ENCODE measurements around the gene CER1. TPM values are rescaled to one million over a fixed set of nuclear protein-coding genes. Genes with fewer than 3 reads are reported as not detected.
"Not testable (repeated sequence)": the region's sequence is repeated elsewhere in the genome, so short reads cannot be mapped to it uniquely, and the experiment has no call there.

Gene CER1
- total RNA-seq, 2 experiments from 2014 or later = not detected

DNA sequence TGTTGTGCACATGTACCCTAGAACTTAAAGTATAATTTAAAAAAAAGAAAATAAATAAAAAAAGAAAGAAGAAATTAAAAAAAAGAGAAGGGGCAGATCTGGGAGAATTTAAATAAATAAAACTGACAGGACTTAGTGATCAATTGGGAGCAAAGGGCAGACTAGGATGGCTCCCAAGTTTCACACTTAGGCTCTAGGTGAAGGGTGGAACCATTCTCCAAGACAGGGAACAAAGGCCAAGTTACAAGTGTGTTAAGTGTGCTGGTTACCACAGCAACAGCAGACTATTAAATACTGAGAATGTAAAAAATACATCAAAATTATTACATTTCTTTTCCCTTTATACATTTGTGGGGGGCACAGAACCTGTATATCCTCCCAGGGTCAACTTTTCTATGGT, 36.4 kb downstream of the CER1 start:
- no peak overlapping the region for H3K4me3 ChIP-seq (ENCODE audit: low read length)
- H3K4me3 Mint-ChIP-seq = no peak overlapping the region
- peaks cover 48% of the 10 kb centered on the region for H3K36me3 Mint-ChIP-seq (ENCODE audit: low read depth)
- ChIA-PET POLR2A (no interaction called here), CTCF (no interaction called here)
- H3K27me3 ChIP-seq (ENCODE audit: control insufficient read depth in 1 of 2, insufficient read depth in 2 of 2, low read length in 2 of 2) = no peaks in the 10 kb centered on the region
- no peaks in the 10 kb centered on the region for H3K4me1 ChIP-seq (ENCODE audit: insufficient read depth, low read length)
- H3K27ac ChIP-seq (ENCODE audit: low read depth in 1 of 2, low read length in 2 of 2) = no peak overlapping the region
- peaks cover 14% of the 10 kb centered on the region for H3K36me3 ChIP-seq (ENCODE audit: insufficient read depth, low read length)
- ATAC-seq (ENCODE audit: poor library complexity) (no peak), DNase-seq (no peak)
- H3K27ac Mint-ChIP-seq = no peak overlapping the region
- no peaks in the 10 kb centered on the region for H3K9me3 Mint-ChIP-seq
- TF ChIP-seq, protein P1, sequence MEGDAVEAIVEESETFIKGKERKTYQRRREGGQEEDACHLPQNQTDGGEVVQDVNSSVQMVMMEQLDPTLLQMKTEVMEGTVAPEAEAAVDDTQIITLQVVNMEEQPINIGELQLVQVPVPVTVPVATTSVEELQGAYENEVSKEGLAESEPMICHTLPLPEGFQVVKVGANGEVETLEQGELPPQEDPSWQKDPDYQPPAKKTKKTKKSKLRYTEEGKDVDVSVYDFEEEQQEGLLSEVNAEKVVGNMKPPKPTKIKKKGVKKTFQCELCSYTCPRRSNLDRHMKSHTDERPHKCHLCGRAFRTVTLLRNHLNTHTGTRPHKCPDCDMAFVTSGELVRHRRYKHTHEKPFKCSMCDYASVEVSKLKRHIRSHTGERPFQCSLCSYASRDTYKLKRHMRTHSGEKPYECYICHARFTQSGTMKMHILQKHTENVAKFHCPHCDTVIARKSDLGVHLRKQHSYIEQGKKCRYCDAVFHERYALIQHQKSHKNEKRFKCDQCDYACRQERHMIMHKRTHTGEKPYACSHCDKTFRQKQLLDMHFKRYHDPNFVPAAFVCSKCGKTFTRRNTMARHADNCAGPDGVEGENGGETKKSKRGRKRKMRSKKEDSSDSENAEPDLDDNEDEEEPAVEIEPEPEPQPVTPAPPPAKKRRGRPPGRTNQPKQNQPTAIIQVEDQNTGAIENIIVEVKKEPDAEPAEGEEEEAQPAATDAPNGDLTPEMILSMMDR (IDR thresholded peaks at IDR 0.05) = no peak
- no peaks in the 10 kb centered on the region for H3K9me3 ChIP-seq (ENCODE audit: control insufficient read depth in 1 of 2, insufficient read depth in 1 of 2, low read length in 2 of 2)
- intact Hi-C loops (cut with DNase I, micrococcal nuclease) = no loop called here
- peaks cover 18% of the 10 kb centered on the region for H3K4me1 Mint-ChIP-seq (ENCODE audit: low read depth)
- no peaks in the 10 kb centered on the region for H3K27me3 Mint-ChIP-seq

DNA sequence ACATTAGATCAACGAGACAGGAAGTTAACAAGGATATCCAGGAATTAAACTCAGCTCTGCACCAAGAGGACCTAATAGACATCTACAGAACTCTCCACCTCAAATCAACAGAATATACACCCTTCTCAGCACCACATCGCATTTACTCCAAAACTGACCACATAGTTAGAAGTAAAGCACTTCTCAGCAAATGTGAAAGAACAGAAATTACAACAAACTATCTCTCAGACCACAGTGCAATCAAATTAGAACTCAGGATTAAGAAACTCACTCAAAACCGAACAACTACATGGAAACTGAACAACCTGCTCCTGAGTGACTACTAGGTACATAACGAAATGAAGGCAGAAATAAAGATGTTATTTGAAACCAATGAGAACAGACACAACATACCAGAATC, 39.9 kb downstream of the CER1 start:
- H3K27me3 Mint-ChIP-seq; H3K27me3 ChIP-seq (ENCODE audit: control insufficient read depth in 1 of 2, insufficient read depth in 2 of 2, low read length in 2 of 2); CTCF ChIA-PET; H3K4me1 ChIP-seq (ENCODE audit: insufficient read depth, low read length); H3K4me3 ChIP-seq (ENCODE audit: low read length); intact Hi-C loops (cut with DNase I, micrococcal nuclease); H3K36me3 ChIP-seq (ENCODE audit: insufficient read depth, low read length); H3K27ac ChIP-seq (ENCODE audit: low read depth in 1 of 2, low read length in 2 of 2); H3K27ac Mint-ChIP-seq; ATAC-seq (ENCODE audit: poor library complexity); H3K4me3 Mint-ChIP-seq; H3K9me3 Mint-ChIP-seq; DNase-seq; POLR2A ChIA-PET; H3K9me3 ChIP-seq (ENCODE audit: control insufficient read depth in 1 of 2, insufficient read depth in 1 of 2, low read length in 2 of 2): not testable (repeated sequence)
- H3K4me1 Mint-ChIP-seq (ENCODE audit: low read depth) = peaks cover 15% of the 10 kb centered on the region
- H3K36me3 Mint-ChIP-seq (ENCODE audit: low read depth) = peaks cover 56% of the 10 kb centered on the region

DNA sequence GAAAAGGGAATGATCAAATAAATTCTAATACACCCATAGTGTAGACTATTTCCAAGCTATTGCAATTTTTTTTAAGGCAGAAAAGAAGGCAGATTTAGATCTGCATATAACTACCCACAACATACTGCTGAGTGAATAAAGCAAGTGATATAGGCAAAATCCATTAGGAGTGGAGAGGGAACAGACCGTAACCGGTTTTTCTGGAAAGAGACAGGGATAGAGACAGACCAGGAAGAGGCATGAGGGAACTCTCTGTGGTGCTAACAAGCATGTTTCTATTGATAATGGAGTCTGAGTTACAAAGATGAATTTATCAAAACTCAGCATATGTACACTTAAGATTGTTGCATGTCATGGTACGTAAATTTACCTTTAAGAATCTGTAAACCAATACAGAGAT, 43.8 kb downstream of the CER1 start:
- TF ChIP-seq, protein P1 (IDR thresholded peaks at IDR 0.05) = no peak
- ChIA-PET POLR2A (no interaction called here), CTCF (no interaction called here)
- no peak overlapping the region for H3K4me3 ChIP-seq (ENCODE audit: low read length)
- H3K27ac ChIP-seq (ENCODE audit: low read depth in 1 of 2, low read length in 2 of 2) = no peak overlapping the region
- Mint-ChIP-seq H3K27me3 (no peaks in the 10 kb centered on the region), H3K36me3 (ENCODE audit: low read depth) (peaks cover 46% of the 10 kb centered on the region), H3K4me1 (ENCODE audit: low read depth) (peaks cover 24% of the 10 kb centered on the region), H3K4me3 (no peak overlapping the region), H3K27ac (no peak overlapping the region), H3K9me3 (no peaks in the 10 kb centered on the region)
- H3K9me3 ChIP-seq (ENCODE audit: control insufficient read depth in 1 of 2, insufficient read depth in 1 of 2, low read length in 2 of 2) = no peaks in the 10 kb centered on the region
- no peaks in the 10 kb centered on the region for H3K4me1 ChIP-seq (ENCODE audit: insufficient read depth, low read length)
- DNase-seq (no peak), ATAC-seq (ENCODE audit: poor library complexity) (no peak)
- intact Hi-C loops (cut with DNase I, micrococcal nuclease) = no loop called here
- H3K36me3 ChIP-seq (ENCODE audit: insufficient read depth, low read length) = no peaks in the 10 kb centered on the region
- H3K27me3 ChIP-seq (ENCODE audit: control insufficient read depth in 1 of 2, insufficient read depth in 2 of 2, low read length in 2 of 2) = no peaks in the 10 kb centered on the region

DNA sequence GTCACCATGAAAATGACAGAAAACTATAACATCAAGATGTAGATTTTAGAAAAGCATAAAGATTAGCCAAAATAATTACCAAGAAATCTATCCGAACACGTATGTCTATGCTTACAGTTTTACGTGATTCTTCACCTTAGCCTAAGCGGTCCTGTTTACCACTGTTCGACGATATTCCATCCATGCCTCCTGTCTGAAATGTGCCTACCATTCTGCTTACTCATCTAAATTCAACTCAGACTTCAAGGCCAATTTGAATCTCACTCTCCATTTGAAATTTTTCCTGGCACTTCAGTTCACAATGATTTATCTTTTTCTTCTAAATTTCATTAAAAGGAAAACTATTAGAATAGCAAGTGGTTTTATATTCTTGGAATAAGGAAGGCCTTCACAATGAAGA, 44.7 kb downstream of the CER1 start:
- TF ChIP-seq, protein P1 (IDR thresholded peaks at IDR 0.05) = no peak
- Mint-ChIP-seq H3K9me3 (no peaks in the 10 kb centered on the region), H3K4me3 (no peak overlapping the region), H3K4me1 (ENCODE audit: low read depth) (peaks cover 24% of the 10 kb centered on the region), H3K36me3 (ENCODE audit: low read depth) (peaks cover 44% of the 10 kb centered on the region), H3K27me3 (no peaks in the 10 kb centered on the region), H3K27ac (no peak overlapping the region)
- ChIA-PET CTCF (no interaction called here), POLR2A (no interaction called here)
- ATAC-seq (ENCODE audit: poor library complexity) = no peak
- Histone ChIP-seq H3K4me3 (ENCODE audit: low read length) (no peak overlapping the region), H3K9me3 (ENCODE audit: control insufficient read depth in 1 of 2, insufficient read depth in 1 of 2, low read length in 2 of 2) (no peaks in the 10 kb centered on the region), H3K27ac (ENCODE audit: low read depth in 1 of 2, low read length in 2 of 2) (no peak overlapping the region), H3K36me3 (ENCODE audit: insufficient read depth, low read length) (no peaks in the 10 kb centered on the region), H3K4me1 (ENCODE audit: insufficient read depth, low read length) (no peaks in the 10 kb centered on the region), H3K27me3 (ENCODE audit: control insufficient read depth in 1 of 2, insufficient read depth in 2 of 2, low read length in 2 of 2) (no peaks in the 10 kb centered on the region)
- intact Hi-C loops (cut with DNase I, micrococcal nuclease) = no loop called here
- DNase-seq = no peak
